Myocyte (in vitro differentiated cells): ENCODE data around the gene LAYN. TPM values are rescaled to one million over a fixed set of nuclear protein-coding genes. Genes with fewer than 3 reads are reported as not detected.

ENCODE experiments used
- DNase-seq: peaks from one replicate; pipeline ENCODE4 v3.0.0-alpha.2; 2012; ENCODE audit warnings: low read depth
- microRNA counts: library from miRNA; unstranded; fragments of <30 nt; microRNA quantifications from one replicate; lab custom pipeline; 2016
- microRNA-seq: library from miRNA; unstranded; fragments of <30 nt; microRNA quantifications from one replicate; pipeline ENCODE4, GENCODE V29; 2016
- total RNA-seq: library from RNA; depleted of rRNA; stranded (reverse); fragments of >200 nt; gene quantifications from 2 replicates; pipeline ENCODE4 v1.2.3, GENCODE V29; 2014

The LAYN gene
- total RNA-seq, 1 donor from 2014 or later: 15.0 TPM

GRCh38 chr11:111591187-111591960 is 50.9 kb downstream of the LAYN start:
- DNase-seq: no peak

GRCh38 chr11:111592491-111592890 is 52.0 kb downstream of the LAYN start:
- DNase-seq: no peak

- no peak for DNase-seq
Observed at GRCh38 chr11:111596319-111596718, 55.8 kb downstream of the LAYN start.

DNA sequence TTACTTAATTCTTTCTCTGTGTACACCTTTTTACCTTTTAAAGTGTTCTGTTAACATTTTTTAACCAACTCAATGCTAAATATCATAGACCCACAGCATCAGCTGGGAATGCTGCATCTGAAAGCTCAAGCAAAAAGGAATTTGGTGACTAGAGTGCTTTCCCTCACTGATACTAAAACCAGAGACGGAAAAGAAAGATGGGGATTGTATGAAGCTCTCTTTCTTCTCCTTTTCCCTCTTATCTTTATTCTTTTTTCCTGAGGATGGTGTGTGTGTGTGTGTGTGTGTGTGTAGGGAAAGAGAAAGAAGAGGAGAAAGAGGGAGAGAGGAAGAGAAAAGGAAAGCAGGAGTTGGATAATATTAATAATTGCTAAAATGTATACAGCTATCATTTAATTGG is 57.6 kb downstream of the LAYN start:
- DNase-seq: peak; percentile 3

DNA sequence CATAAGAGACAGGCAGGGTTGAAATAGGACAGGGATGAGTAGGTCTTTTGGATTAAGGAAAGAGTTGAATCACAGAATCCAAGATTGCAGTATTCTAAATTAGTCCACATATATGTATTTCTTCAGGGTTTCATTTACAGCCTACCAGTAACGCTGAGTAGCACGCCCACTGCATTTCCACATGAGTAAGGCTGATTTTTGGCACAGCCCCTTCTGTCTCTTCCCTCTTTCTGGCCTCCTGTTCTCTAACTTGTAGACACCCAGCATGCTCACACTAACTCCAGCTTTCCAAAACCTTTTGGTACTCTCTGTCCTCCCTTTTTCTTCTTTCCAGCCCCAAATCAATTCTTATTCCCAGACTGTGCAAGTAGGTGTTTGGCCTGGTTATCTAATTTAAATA is 58.0 kb downstream of the LAYN start:
- no peak for DNase-seq

DNA sequence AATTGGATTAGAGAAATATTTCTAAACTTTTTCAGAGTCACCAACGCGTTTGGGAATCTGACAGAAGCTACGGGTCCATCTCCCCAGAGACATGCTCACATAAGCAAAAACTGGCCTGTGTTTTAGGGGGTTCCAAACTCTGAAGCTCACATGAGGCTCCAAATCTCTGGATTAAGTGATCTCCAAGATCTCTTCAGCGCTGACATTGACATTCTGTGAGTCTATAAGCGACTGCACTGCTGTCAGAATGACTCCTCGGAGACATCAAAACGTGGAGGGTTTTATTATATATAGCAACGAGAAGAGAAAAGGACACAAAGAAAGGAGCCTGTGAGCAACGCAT is 61.1 kb downstream of the LAYN start:
- DNase-seq: no peak

GRCh38 chr11:111601979-111602864 is 61.7 kb downstream of the LAYN start, which contains the start of gene SIK2:
Gene SIK2 (plus strand): TSS chr11:111602449. CDS start chr11:111602564, 115 bp downstream.
- DNase-seq: peak; percentile 95

- DNase-seq: peak; percentile 37
Observed at GRCh38 chr11:111602865-111603610, 62.5 kb downstream of the LAYN start.

- peak; percentile 13 for DNase-seq
Observed at GRCh38 chr11:111603611-111604130, 63.2 kb downstream of the LAYN start.

GRCh38 chr11:111604392-111605009 is 64.0 kb downstream of the LAYN start:
- DNase-seq: peak; percentile 43

- DNase-seq: peak; percentile 33
Observed at GRCh38 chr11:111605681-111606080, 65.2 kb downstream of the LAYN start.

GRCh38 chr11:111606986-111607385 is 66.5 kb downstream of the LAYN start:
- DNase-seq: no peak

GRCh38 chr11:111607751-111608150 is 67.2 kb downstream of the LAYN start:
- no peak for DNase-seq

MicroRNAs encoded within 50 kb of the gene (microRNA counts, 767-probe panel; counts per million panel counts)
- not detected for microRNA hsa-miR-34b-3p (lab: Ali Mortazavi, UCI)
- microRNA hsa-miR-34c-3p (lab: Ali Mortazavi, UCI): not detected
- microRNA hsa-miR-34c-5p (lab: Ali Mortazavi, UCI): 4,307 counts per million, percentile 3 among the panel's probes with 10 or more counts

Small RNAs within 50 kb of the gene (microRNA-seq; reads per million reads assigned to microRNA genes)
- gene MIR34B: 75.3 reads per million, percentile 51 among the genes with 10 or more reads in this experiment
- gene MIR34C: 1,552 reads per million, percentile 84 among the genes with 10 or more reads in this experiment

Other genes starting within 250 kb of the LAYN start
- not detected in 2 replicates for gene POU2AF3, start 242.2 kb upstream of the LAYN start, total RNA-seq
- gene POU2AF1, start 161.4 kb upstream of the LAYN start, total RNA-seq: not detected in 2 replicates
- not detected in 2 replicates for gene BTG4, start 28.3 kb upstream of the LAYN start, total RNA-seq
- not detected in 2 replicates for gene HOATZ, start 25.9 kb upstream of the LAYN start, total RNA-seq
- gene SIK2, start 61.7 kb downstream of the LAYN start, total RNA-seq: 12.8 and 13.3 TPM in 2 replicates
- gene PPP2R1B, start 225.7 kb downstream of the LAYN start, total RNA-seq: 12.7 and 15.7 TPM in 2 replicates